Tibial nerve (tissue), 4 donors: ENCODE data around the gene RAET1L. TPM values are rescaled to one million over a fixed set of nuclear protein-coding genes. Genes with fewer than 3 reads are reported as not detected.
"Not testable (repeated sequence)": the region's sequence is repeated elsewhere in the genome, so short reads cannot be mapped to it uniquely, and the experiment has no call there.

Experiments used
- DNase-seq, 2 donors: peaks; one replicate each; pipeline ENCODE4 v3.0.0-alpha.2; 2019; ENCODE audit warnings: low spot score in 2 of 2
- H3K27ac ChIP-seq, 4 donors: fragments of 200-600 bp; sonication (generic) in 3 of 4; one replicate each; pipeline ENCODE4 v1.5.1; 2017 to 2019; ENCODE audit warnings: mild to moderate bottlenecking in 1 of 4
- H3K27me3 ChIP-seq, 2 donors: fragments of 200-600 bp; sonication (generic) in 1 of 2; one replicate each; pipeline versions ENCODE4 v1.5.1 to v1.6.0; 2017 to 2019
- H3K36me3 ChIP-seq, 3 donors: fragments of 200-600 bp; sonication (generic); one replicate each; pipeline ENCODE4 v1.5.1; 2018 to 2019
- H3K4me1 ChIP-seq, 4 donors: fragments of 200-600 bp; sonication (generic) in 3 of 4; one replicate each; pipeline ENCODE4 v1.5.1; 2017 to 2019
- H3K4me3 ChIP-seq, 4 donors: fragments of 200-600 bp; sonication (generic) in 3 of 4; one replicate each; pipeline ENCODE4 v1.5.1; 2017 to 2019; ENCODE audit warnings: mild to moderate bottlenecking in 1 of 4, moderate library complexity in 1 of 4
- H3K9me3 ChIP-seq, 4 donors: fragments of 200-600 bp; sonication (generic) in 3 of 4; one replicate each; pipeline ENCODE4 v1.5.1; 2017 to 2019
- CTCF ChIP-seq, 5 experiments: fragments of 200-600 bp in 3 of 5; fragments of 450-650 bp in 2 of 5; sonication (generic) in 3 of 5; IDR thresholded peaks; one replicate each; pipeline ENCODE4 v1.5.1; 2016 to 2019; ENCODE audit warnings: antibody characterized with exemption in 5 of 5, mild to moderate bottlenecking in 3 of 5, moderate library complexity in 2 of 5
- EP300 ChIP-seq, 2 donors: sonication (generic); formaldehyde crosslinking; IDR thresholded peaks; one replicate each; pipeline ENCODE4 v1.6.1; 2017; ENCODE audit warnings: antibody characterized with exemption in 2 of 2, mild to moderate bottlenecking in 1 of 2
- POLR2A ChIP-seq, 2 donors: fragments of 450-650 bp; IDR thresholded peaks; one replicate each; pipeline ENCODE4 v1.6.1; 2017; ENCODE audit warnings: antibody characterized with exemption in 2 of 2, mild to moderate bottlenecking in 2 of 2, moderate library complexity in 2 of 2
- WGBS, 2 donors: methylation state at CpG; one replicate each; pipeline ENCODE4 v1.1.5; 2018; 5-methylcytosine and 5-hydroxymethylcytosine counted together
- total RNA-seq, 4 donors: library from RNA; depleted of rRNA; stranded (reverse); fragments of >200 nt; gene quantifications; one replicate each; pipeline ENCODE4 v1.1.0, GENCODE V29; 2016

Gene RAET1L
- total RNA-seq, 4 donors from 2014 or later, result not detected

DNA sequence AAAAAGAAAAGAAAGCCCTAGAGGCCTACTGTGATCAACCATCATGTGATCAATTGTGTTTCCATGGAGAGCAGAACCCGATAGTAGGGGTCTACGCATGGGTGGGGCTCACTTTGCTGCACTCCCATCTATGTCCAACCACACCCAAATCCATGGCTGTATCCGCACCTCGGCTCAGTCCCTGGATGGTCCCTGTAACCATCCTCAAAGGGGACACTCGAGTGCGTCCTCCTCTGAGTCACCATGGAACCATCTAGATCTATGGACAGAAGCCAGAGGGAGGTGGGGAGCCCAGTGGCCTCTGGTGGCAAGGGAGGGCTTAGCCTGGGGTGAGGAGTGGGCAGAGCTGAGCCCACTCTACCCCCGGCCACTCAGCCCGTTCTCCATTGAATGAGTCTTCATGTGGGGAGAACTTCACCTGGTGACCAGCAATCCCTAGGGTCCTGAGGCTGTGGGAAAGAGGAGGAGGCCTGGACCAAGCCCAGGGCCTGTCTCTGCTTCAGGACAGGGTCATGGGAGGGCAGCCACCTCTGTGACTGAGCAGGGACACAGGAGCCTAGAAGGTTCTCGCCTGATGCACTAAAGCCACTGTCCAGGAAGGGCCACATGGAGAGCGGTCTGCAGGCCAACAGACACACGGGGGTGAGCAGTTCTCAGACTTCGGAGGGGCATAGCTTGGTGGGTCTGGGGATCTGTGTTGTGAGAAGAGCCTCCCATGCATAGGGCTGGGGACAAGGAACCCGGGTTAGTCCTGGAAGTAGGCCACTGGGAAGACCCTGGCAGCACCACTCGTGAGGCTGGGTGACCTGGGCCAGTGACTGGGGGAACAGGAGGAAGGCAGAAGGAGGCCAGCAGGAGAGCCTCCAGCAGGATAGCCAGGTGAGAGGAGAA, 19.3 kb downstream of the RAET1L start:
- 78 to 79% methylated on average over 13 of the region's 14 CpGs for WGBS, 2 donors
- H3K9me3 ChIP-seq, result peaks cover 0 to 4% (median 0%) of the 10 kb centered on the region in 4 donors
- DNase-seq, result no peak
- no peak for TF ChIP-seq EP300 (IDR thresholded peaks at IDR 0.05)
- H3K27me3 ChIP-seq, result peaks cover 0 to 86% of the 10 kb centered on the region in 2 donors
- peaks cover 0 to 17% (median 11%) of the 10 kb centered on the region in 4 donors for H3K4me1 ChIP-seq
- peak overlapping the region in 2 of 4 donors; percentile 29 to 54 for H3K4me3 ChIP-seq
- no peaks in the 10 kb centered on the region for H3K36me3 ChIP-seq
- H3K27ac ChIP-seq, result no peak overlapping the region

DNA sequence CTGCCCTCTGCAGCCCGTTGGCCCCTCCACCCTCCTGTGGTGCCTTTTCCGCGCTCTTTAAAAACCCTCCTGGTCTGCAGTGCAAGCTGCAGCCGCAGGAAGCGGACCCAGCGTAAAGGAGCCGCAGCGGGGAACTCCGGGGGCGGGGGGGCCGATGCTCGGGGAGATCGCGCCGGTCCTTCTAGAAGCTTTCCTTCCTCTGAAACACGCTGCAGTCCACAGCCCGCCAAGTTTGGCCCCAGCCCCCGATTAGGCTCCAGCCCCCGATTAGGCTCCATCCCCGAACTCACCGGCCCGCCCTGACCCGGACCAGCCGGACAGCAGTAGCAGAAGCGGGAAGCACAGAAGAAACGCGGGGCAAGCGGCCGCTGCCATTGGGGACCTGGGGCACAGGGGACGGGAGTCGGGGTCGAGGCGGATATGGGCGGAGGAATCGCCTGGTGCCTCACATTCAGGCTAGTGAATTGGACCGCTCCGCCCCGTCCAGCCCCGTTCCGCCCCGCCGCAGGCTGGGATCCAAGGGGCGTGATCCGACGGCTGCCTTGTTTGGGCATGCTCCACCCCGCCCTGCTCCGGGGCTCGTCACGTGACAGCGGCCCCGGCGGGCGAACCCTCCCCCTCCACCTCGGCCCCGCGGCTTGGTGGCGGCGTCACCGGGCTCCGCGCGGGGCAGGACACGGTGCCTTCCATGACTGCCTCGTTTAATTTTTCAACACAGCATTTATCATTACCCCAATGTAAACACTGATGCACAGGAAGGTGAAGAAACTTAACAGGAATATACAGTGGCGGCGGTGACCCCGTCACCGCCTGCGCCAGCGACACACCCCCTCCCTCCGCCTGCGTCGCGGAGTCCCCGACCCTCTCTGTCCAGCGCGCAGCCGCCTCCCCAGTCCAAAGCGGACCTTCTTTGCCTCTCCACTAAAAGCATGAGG, 20.3 kb downstream of the RAET1L start:
- DNase-seq, result peak; percentile 69 to 80
- no peak for TF ChIP-seq POLR2A (IDR thresholded peaks at IDR 0.05)
- peak in 1 of 2 donors; percentile 42 for TF ChIP-seq EP300 (IDR thresholded peaks at IDR 0.05)
- TF ChIP-seq CTCF (IDR thresholded peaks at IDR 0.05), result no peak
- H3K27ac ChIP-seq, result no peak overlapping the region
- peaks cover 0 to 88% of the 10 kb centered on the region in 2 donors for H3K27me3 ChIP-seq
- peaks cover 0 to 17% (median 11%) of the 10 kb centered on the region in 4 donors for H3K4me1 ChIP-seq
- no peaks in the 10 kb centered on the region for H3K36me3 ChIP-seq
- peaks cover 0 to 4% (median 0%) of the 10 kb centered on the region in 4 donors for H3K9me3 ChIP-seq
- 2 to 3% methylated on average over 64 to 67 of the region's 79 CpGs for WGBS, 2 donors
- H3K4me3 ChIP-seq, result peak overlapping the region; percentile 29 to 54 (median 52)

- Histone ChIP-seq H3K4me3 (peak overlapping the region in 3 of 4 donors; percentile 29 to 54 (median 53)), H3K27ac (no peak overlapping the region), H3K4me1 (peaks cover 0 to 17% (median 11%) of the 10 kb centered on the region in 4 donors), H3K27me3 (peaks cover 0 to 86% of the 10 kb centered on the region in 2 donors), H3K36me3 (no peaks in the 10 kb centered on the region), H3K9me3 (peaks cover 0 to 4% (median 0%) of the 10 kb centered on the region in 4 donors)
- no peak for DNase-seq
- no peak for TF ChIP-seq EP300 (IDR thresholded peaks at IDR 0.05)
- TF ChIP-seq POLR2A (IDR thresholded peaks at IDR 0.05), result no peak
- TF ChIP-seq CTCF (IDR thresholded peaks at IDR 0.05), result no peak
- WGBS, 2 donors, result 46 to 48% methylated on average over 14 of the region's 14 CpGs
Observed at GRCh38 chr6:150004101-150004782, 21.1 kb downstream of the RAET1L start.

DNA sequence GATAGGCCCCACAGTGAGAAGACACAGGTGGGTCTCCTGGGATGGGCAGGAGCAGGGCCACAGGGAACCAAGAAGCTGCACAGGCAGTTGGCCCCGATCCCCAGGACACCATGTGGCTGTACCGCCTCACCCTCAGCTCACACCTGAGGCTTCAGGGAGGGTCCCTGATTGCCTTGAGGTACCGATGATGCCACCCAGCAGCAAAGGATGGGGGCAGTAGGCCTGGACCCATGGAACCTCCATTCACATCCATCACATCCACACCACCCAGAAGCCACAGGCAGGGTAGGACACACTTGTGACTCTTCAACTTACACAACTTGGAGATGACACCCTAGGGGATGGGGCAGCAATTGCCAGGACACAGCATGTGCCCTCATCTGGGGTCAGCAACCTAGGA, 21.7 kb downstream of the RAET1L start:
- DNase-seq, H3K9me3 ChIP-seq, H3K36me3 ChIP-seq, H3K4me3 ChIP-seq, H3K27ac ChIP-seq: not testable (repeated sequence)
- H3K27me3 ChIP-seq, result peaks cover 0 to 85% of the 10 kb centered on the region in 2 donors
- H3K4me1 ChIP-seq, result peaks cover 0 to 17% (median 11%) of the 10 kb centered on the region in 4 donors
- 83 to 100% methylated on average over 1 to 3 of the region's 3 CpGs for WGBS, 2 donors

DNA sequence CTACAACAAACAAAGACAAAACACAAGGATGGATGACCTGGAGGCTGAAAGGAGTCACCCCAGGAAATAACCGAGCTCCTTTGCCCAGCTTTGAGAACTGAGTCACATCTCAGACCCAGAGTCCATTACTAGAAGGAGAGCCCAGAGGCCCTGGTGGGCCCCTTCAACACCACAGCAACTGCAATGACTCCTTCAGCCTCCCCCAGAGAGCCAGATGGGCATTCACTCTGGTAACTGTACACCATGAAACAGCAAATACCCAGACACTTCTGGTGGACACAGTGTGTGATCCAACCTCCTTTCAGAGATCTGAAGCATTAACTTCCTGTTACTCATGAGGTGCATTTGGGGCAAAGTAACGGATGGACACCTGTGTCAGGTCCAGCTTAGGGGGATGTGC, 22.6 kb downstream of the RAET1L start:
- Histone ChIP-seq H3K36me3 (no peaks in the 10 kb centered on the region), H3K4me1 (peaks cover 0 to 17% (median 11%) of the 10 kb centered on the region in 4 donors), H3K27me3 (peaks cover 0 to 82% of the 10 kb centered on the region in 2 donors), H3K27ac (no peak overlapping the region), H3K9me3 (peaks cover 0 to 4% (median 0%) of the 10 kb centered on the region in 4 donors), H3K4me3 (no peak overlapping the region)
- TF ChIP-seq POLR2A (IDR thresholded peaks at IDR 0.05), result no peak
- TF ChIP-seq CTCF (IDR thresholded peaks at IDR 0.05), result no peak
- no peak for TF ChIP-seq EP300 (IDR thresholded peaks at IDR 0.05)
- DNase-seq, result no peak
- 73 to 85% methylated on average over 1 of the region's 2 CpGs for WGBS, 2 donors
